GM12892 (cell line): ENCODE measurements around the gene CAMK1D.

Source experiments
- POLR2A ChIP-seq: IDR thresholded peaks from 2 replicates; pipeline ENCODE4 v1.6.1; 2011; ENCODE audit warnings: low read depth, low read length, control low read depth
- TAF1 ChIP-seq: IDR thresholded peaks from 2 replicates; pipeline ENCODE4 v1.6.1; 2011; ENCODE audit warnings: low read depth, mild to moderate bottlenecking, control low read depth, low read length, borderline replicate concordance

DNA sequence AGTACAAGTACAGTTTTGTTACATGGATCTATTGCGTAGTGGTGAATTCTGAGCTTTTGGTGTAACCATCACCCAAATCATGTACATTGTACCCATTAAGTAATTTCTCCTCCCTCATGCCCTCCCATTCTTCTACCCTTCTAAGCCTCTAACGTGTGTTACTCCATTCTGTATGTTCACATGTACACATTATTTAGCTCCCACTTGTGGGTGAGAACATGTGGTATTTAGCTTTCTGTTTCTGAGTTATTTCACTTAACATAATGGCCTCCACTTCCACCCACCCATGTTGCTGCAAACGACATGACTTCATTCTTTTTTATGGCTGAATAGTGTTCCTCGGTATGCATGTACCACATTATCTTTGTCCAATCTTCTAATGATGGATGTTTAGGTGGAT is 251.3 kb downstream of the CAMK1D start:
- TF ChIP-seq POLR2A: no peak
- TF ChIP-seq TAF1: no peak
